GM18861 (cell line): ENCODE measurements around the gene ARHGAP24.
A peak's percentile ranks its signal among the peaks of the same experiment; 100 is the strongest.

ENCODE experiments used
- ATAC-seq: cut with Tn5 transposase; IDR thresholded peaks from one replicate; pipeline ENCODE4 v1.9.1; 2021; ENCODE audit not compliant: unreplicated experiment

ARHGAP24 gene

DNA sequence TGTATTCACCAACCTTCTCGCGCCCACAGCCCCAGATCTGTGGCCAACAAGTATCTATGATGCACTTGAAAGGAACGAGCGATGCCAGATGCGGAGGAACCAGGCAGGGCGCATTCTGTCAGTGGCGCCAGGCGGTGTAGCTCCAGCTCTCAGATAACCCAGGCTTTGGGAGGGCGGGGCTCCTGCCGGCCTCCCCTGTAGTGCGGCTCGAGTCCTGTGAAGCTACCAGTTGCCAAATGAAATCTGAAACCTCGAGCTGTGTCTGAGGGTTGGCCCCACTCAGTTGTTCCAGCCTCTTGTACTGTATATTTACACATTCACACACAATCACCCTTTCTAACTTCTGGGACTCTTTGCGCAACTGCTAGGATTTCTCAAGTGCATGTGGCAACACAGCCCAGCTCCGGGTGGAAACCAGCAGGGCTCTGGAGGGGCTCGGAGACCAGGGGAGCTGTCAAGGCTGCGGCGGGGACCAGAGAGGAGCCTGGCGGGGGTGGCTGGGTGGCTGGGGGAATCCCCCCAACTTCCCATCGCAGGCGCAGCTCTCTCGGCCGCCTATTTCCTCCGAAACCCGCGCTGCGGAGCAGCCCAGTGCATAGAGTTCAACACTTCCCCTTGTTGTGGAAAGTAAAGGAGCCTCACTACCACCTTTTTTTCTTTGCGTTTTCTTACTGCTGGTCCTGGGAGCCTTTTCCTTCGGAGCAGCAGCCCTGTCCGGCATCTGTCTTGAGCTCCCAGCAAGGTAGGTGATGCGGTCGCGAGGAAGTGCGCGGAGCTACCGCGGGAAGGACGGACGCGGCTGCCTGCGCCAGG, at the start of gene ARHGAP24:
Gene ARHGAP24, plus strand, starts transcription at position 333 of the 813 bp plus-strand sequence.
- ATAC-seq: peak; percentile 80

DNA sequence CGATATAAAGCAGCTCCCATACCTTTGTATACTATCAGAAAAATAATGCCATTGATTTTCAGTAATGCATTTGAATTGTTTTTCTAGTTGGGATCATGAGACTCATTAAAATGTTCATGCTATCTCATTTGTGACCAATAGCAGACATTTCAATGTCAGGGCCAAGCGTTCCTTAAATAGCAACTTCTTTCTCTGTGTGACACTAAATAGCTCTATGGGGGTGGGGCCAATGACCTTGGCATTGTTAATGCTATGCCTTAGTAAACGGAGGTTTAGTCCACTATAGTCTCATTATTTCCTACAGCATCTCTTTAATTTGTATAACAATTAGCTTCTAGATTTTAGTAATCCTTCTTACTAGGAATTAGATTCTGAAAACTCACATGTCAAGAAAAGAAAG, 48.6 kb upstream of the ARHGAP24 start:
- ATAC-seq: no peak

- no peak for ATAC-seq
Measured at GRCh38 chr4:85427123-85427522, 47.8 kb upstream of the ARHGAP24 start.

DNA sequence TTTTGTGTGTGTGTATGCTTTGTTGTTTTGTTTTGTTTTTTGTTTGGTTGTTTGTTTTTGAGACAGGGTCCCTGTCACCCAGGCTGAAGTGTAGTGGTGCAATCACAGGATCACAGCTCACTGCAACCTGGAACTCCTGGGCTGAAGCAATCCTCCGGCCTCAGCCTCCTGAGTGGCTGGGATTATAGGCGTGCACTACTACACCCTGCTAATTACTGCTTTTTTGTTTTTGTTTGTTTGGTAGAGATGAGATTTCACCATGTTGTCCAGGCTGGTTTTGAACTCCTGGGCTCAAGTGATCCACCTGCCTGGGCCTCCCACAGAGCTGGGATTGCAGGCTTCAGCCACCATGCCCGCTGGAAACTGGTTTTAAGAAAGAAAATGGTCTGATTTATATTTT, 44.7 kb upstream of the ARHGAP24 start:
- no peak for ATAC-seq

GRCh38 chr4:85430697-85431096, 44.3 kb upstream of the ARHGAP24 start:
- no peak for ATAC-seq

- no peak for ATAC-seq
Measured at GRCh38 chr4:85431156-85431555, 43.8 kb upstream of the ARHGAP24 start.

DNA sequence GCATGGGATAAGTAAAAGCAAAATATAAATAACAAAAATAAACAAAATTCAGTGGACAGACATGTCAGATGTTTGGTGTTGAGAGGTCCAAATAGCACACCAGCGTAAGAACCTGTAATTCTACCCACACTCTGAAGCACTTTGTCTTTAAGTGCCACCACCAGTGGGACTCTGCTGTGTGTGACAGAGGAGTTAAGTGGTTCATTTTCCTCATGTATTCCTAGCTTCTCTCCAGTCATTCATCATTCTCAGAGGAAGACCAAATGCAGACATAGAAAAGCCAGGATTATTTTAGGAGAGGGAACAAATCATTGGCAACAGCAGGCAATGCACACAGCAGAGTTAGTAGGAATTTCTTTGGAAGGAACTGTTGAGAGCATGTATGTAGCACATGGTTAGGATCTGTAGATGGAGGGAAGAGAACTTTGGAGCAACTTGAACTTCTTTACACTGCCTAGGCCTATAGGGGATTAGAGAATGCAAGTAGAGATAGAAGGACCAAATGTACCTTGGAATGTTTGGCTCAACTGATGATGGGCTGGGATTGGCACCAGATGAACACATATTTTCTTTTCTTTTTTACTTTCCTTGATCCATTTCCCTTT, 43.0 kb upstream of the ARHGAP24 start:
- ATAC-seq: no peak

- ATAC-seq: no peak
Measured at GRCh38 chr4:85445050-85445639, 29.8 kb upstream of the ARHGAP24 start.

DNA sequence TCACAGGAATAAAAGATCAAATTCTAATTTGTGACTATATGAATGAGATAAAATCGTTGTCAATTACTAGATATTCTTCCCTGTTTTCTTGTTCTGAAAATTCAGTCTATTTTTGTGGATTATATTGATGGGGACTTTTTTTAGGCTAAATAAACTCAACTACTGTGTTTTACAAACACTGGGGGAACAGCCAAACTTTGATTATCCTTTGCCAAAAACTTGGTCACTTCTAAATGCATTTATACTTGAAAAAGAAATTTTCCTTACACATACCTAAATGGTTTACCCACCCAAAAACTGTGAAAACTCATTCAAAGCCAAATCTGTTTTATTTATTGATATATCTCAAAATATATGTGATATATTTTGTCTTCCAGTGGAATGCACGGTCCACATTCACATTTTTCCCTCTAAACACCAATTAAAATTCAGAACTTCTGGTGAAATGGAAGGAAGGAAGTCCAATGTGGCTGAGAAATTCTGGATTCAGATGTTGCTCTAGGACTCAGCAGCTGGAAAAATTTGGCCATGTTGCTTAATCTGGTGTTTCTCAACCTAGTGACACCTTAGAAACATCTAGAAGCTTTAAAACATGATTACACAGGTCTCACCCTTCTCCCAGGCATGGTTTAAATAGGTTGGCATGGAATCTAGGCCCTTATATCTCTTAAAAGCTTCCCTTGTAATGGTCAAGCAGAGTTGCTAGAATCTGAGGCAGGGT, 28.6 kb upstream of the ARHGAP24 start:
- no peak for ATAC-seq

GRCh38 chr4:85448906-85449890, 25.8 kb upstream of the ARHGAP24 start:
- peak; percentile 53 for ATAC-seq

- ATAC-seq: no peak
Measured at GRCh38 chr4:85452058-85452731, 22.8 kb upstream of the ARHGAP24 start.

GRCh38 chr4:85455942-85456341, 19.0 kb upstream of the ARHGAP24 start:
- ATAC-seq: no peak

DNA sequence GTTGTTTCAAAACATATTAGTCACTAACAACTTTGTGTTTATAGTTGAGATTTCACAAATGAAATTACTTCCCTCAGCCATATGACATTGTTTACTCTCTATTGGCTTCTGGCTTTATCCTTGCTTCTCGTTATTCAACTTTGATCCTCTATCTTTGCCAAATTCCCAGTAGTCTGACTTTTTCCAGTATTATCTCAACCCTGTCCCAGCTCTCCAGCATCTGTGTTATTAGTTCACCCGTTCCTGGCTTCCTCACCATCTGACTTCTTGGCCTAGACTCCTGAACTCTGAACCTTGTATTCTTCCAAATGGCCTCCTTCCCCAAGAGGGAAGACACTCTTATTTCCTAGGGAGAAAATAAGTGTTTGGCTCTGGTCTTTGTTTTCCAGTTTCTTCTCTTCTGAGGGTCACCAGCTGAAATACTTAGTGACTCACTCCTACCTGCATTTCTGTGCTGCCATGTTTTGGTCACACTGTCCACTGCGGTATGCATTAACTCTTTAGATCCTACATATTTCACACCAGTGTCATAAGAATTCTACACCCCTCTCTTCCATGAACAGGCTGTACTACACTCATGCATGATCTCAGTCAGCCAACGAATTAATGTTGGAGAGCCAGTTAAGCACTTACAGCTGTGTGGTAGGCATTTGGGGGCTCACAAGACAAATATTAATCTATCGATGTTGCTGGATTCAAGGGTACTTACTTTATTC, 17.0 kb upstream of the ARHGAP24 start:
- no peak for ATAC-seq

GRCh38 chr4:85459736-85460135, 15.2 kb upstream of the ARHGAP24 start:
- no peak for ATAC-seq

DNA sequence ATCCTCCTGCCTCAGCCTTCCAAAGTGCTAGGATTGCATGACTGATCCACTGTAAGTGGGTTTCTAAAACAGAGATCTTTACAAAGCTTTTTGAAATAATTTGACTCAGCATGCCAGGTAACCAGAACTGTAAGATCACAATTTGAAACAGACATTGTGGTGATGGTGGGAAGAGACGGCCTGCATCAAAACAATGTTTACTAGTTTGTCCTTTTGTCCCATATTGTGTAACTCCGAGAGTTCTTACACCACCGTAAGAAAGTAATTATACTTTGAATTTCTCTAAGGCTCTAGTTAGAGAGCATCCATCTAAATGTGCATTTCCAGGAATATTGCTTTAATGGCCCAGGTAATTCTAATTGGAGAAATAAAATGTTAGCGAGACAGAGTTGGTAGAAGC, 594 bp upstream of the ARHGAP24 start:
- no peak for ATAC-seq

DNA sequence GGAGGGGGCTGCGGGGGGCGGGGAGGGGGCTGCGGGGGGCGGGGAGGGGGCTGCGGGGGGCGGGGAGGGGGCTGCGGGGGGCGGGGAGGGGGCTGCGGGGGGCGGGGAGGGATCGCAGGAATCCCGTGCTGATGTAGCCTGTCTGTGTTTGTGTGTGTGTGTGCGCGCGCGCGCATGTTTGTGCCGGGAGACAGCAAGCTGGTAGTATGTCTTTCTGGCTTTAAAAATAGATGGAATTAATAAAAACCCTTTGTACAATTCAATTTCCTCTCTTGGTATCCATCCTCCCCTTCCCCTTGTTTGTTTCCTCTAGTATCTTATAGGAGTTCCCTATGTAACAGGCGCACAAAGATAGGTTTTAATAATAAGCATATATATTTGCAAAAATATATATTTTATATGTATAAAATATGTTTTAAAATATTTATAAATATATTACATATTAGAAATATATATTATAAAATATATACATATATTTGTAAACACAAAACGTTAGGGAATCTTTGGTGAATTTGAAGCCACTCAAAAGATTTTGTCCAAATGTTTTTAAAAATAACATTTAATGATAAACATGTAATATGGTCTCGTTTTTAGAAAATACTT, 782 bp downstream of the ARHGAP24 start:
- ATAC-seq: no peak

- no peak for ATAC-seq
Measured at GRCh38 chr4:85476381-85476780, 1.4 kb downstream of the ARHGAP24 start.

- peak; percentile 37 for ATAC-seq
Measured at GRCh38 chr4:85477534-85477933, 2.6 kb downstream of the ARHGAP24 start.

GRCh38 chr4:85478576-85478975, 3.6 kb downstream of the ARHGAP24 start:
- no peak for ATAC-seq
